ENCODE measurements around the gene ENTREP3. TPM values are rescaled to one million over a fixed set of nuclear protein-coding genes. Genes with fewer than 3 reads are reported as not detected.

The ENTREP3 gene
- total RNA-seq, 1 donor, result 6.5 TPM

DNA sequence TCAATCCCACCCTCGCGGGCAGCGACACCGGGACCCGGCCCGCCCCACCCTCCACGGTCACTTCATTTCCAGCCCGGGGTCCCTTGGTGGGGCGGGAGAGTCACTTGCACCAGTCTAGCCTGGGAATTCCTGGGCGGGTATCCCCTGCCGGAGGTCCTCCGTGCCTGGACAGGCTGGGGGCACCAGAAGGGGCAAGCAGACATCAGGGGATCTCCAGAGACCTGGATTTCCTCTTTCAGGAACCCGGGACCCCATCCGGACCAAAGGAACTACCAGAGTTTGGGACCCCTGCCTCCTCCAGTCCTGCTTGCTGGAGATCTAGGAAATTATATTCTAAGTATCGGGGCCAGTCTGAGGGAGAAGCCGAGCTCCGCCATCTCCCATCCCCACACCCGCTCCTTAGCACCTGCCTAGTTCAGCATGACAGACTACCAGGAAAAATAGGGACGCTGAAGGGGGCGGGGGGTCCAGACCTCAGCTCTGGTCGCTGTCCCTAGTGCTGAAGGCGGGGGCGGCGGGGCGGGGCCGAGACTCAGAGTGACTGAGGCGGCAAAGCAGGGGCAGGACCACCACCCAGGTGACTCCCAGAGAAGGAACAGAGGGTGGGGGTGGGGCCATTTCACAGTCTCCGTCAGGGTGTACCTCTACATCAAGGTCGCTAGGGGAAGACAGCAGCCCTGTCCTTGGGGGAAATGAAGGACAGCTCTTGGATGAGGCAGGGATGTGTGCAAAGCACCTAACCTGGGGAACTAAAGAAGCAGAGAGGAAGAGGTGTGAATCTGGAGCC lies 22.8 kb upstream of the ENTREP3 start:
- DNase-seq (ENCODE audit: insufficient read length, low spot score, missing footprints), result peak; percentile 95
- Histone ChIP-seq H3K4me1 (ENCODE audit: insufficient read depth, low read length) (peaks cover 16% of the 10 kb centered on the region), H2AFZ (ENCODE audit: low read length) (peak overlapping the region; percentile 94)

DNA sequence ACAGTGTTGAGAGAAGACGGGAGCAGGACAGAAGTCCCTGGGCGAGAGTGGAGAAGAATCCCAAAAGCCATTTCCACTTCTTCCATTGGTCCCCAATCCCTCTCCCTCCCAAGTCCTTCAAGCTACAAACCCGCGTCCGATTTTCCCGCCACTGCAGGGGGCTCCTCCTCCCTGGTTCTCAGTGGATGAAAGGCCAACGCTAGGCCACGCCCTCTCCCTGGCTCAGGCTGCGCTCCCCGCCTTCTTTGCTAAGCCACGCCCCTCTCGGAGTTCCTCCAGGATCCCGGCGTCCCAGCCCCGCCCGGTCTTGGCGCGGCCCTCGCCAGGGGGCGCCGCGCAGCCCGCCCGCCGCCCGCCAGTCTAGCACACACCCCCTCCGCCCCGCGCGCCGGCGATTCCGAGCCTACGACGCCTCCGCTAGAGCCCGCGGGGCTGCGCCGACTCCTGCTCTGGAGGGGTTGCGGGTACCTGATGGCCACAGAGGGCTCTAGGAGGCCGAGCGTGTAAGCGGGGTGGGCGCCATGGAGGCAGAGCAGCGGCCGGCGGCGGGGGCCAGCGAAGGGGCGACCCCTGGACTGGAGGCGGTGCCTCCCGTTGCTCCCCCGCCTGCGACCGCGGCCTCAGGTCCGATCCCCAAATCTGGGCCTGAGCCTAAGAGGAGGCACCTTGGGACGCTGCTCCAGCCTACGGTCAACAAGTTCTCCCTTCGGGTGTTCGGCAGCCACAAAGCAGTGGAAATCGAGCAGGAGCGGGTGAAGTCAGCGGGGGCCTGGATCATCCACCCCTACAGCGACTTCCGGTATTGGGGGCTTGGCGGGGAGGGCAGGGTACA lies 22.0 kb upstream of the ENTREP3 start, which contains the start of gene HCN3:
HCN3 (plus strand) TSS at position 394 of the 832 bp plus-strand sequence; CDS start at position 522, 128 bp downstream.
- H3K79me2 ChIP-seq (ENCODE audit: insufficient read depth, low read length), result peaks cover 12% of the 10 kb centered on the region
- H3K4me3 ChIP-seq (ENCODE audit: insufficient read depth, low read length), result peak within 1 kb of the TSS; percentile 81
- H3K27ac ChIP-seq (ENCODE audit: low read depth, low read length), result no peak within 1 kb of the TSS

More for the DNA sequence above, 22.8 kb upstream of the ENTREP3 start:
- Histone ChIP-seq H3K9me3 (ENCODE audit: low read depth, low read length) (no peaks in the 10 kb centered on the region), H3K27me3 (ENCODE audit: insufficient read depth, low read length) (no peaks in the 10 kb centered on the region), H3K4me3 (ENCODE audit: insufficient read depth, low read length) (peak overlapping the region; percentile 81), H3K36me3 (ENCODE audit: insufficient read depth, low read length) (no peaks in the 10 kb centered on the region), H3K79me2 (ENCODE audit: insufficient read depth, low read length) (peaks cover 4% of the 10 kb centered on the region), H3K27ac (ENCODE audit: low read depth, low read length) (no peak overlapping the region), H3K4me2 (ENCODE audit: insufficient read depth, low read length) (peak overlapping the region; percentile 94), H4K20me1 (ENCODE audit: insufficient read depth, low read length) (no peaks in the 10 kb centered on the region)
- TF ChIP-seq, protein P1, sequence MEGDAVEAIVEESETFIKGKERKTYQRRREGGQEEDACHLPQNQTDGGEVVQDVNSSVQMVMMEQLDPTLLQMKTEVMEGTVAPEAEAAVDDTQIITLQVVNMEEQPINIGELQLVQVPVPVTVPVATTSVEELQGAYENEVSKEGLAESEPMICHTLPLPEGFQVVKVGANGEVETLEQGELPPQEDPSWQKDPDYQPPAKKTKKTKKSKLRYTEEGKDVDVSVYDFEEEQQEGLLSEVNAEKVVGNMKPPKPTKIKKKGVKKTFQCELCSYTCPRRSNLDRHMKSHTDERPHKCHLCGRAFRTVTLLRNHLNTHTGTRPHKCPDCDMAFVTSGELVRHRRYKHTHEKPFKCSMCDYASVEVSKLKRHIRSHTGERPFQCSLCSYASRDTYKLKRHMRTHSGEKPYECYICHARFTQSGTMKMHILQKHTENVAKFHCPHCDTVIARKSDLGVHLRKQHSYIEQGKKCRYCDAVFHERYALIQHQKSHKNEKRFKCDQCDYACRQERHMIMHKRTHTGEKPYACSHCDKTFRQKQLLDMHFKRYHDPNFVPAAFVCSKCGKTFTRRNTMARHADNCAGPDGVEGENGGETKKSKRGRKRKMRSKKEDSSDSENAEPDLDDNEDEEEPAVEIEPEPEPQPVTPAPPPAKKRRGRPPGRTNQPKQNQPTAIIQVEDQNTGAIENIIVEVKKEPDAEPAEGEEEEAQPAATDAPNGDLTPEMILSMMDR (IDR thresholded peaks at IDR 0.05; ENCODE audit: extremely low read depth, low read depth, low read length), result peak; percentile 22

DNA sequence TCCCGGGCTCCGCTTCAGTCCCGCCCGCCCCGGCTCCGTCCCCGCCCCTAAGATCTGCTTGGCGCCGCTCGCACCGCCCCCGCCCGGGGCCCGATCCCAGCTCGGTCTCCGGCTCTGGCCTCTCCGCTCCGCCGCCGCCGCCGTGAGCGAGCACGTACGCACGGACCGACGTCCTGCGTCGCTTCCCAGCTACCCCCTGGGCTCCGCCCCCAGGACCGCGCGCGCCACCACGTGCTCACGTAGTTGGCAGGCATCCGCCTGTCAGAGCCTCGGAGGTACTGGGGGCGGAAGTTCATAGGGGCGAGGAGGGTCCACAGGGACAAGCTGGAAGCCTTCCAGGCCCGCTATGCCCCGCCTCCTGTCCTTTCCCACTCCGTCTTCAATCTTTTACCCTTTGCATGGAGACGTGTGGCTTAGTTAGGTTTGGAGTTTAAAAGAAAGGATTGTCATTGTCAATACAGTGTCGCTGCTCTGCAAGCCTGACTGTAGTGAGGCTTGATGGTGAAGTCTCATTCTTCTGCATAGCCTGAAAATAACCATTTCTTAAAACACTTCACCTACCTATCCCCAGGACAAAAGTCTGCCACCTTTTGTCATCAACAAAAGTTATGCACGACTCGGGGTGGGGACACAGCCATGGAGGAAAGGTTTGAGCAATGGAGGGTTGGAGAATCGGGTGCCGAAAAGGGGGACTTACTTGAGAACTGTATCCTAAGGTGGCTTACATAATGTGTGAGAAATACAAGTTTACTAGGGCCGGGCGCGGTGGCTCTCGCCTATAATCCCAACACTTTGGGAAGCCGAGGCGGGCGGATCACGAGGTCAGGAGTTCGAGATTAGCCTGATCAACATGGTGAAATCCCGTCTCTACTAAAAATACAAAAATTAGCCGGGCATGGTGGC lies 18.3 kb upstream of the ENTREP3 start, which contains the start of gene CLK2:
CLK2 (minus strand) TSS at position 162 of the 903 bp plus-strand sequence. CDS start 2,527 bp downstream, outside the sequence.
- H3K79me2 ChIP-seq (ENCODE audit: insufficient read depth, low read length), result peaks cover 36% of the 10 kb centered on the region
- DNase-seq (ENCODE audit: insufficient read length, low spot score, missing footprints), result peak; percentile 100
- H2AFZ ChIP-seq (ENCODE audit: low read length), result peak within 1 kb of the TSS; percentile 78
- TF ChIP-seq, protein P1 (IDR thresholded peaks at IDR 0.05; ENCODE audit: extremely low read depth, low read depth, low read length), result no peak
- peak within 1 kb of the TSS; percentile 92 for H3K4me2 ChIP-seq (ENCODE audit: insufficient read depth, low read length)
- H3K36me3 ChIP-seq (ENCODE audit: insufficient read depth, low read length), result peaks cover 26% of the 10 kb centered on the region
- peaks cover 22% of the 10 kb centered on the region for H3K4me1 ChIP-seq (ENCODE audit: insufficient read depth, low read length)
- no peaks in the 10 kb centered on the region for H3K9me3 ChIP-seq (ENCODE audit: low read depth, low read length)
- H3K27me3 ChIP-seq (ENCODE audit: insufficient read depth, low read length), result no peaks in the 10 kb centered on the region
- peak within 1 kb of the TSS; percentile 82 for H3K4me3 ChIP-seq (ENCODE audit: insufficient read depth, low read length)
- peaks cover 9% of the 10 kb centered on the region for H4K20me1 ChIP-seq (ENCODE audit: insufficient read depth, low read length)
- H3K27ac ChIP-seq (ENCODE audit: low read depth, low read length), result peak within 1 kb of the TSS; percentile 42

More for the DNA sequence above, 22.0 kb upstream of the ENTREP3 start, which contains the start of gene HCN3:
- TF ChIP-seq, protein P1 (IDR thresholded peaks at IDR 0.05; ENCODE audit: extremely low read depth, low read depth, low read length), result peak; percentile 41
- H3K36me3 ChIP-seq (ENCODE audit: insufficient read depth, low read length), result no peaks in the 10 kb centered on the region
- peak within 1 kb of the TSS; percentile 94 for H2AFZ ChIP-seq (ENCODE audit: low read length)
- H4K20me1 ChIP-seq (ENCODE audit: insufficient read depth, low read length), result peaks cover 4% of the 10 kb centered on the region
- H3K4me2 ChIP-seq (ENCODE audit: insufficient read depth, low read length), result peak within 1 kb of the TSS; percentile 94
- H3K27me3 ChIP-seq (ENCODE audit: insufficient read depth, low read length), result no peaks in the 10 kb centered on the region
- no peaks in the 10 kb centered on the region for H3K9me3 ChIP-seq (ENCODE audit: low read depth, low read length)
- peaks cover 20% of the 10 kb centered on the region for H3K4me1 ChIP-seq (ENCODE audit: insufficient read depth, low read length)
- DNase-seq (ENCODE audit: insufficient read length, low spot score, missing footprints), result peak; percentile 100

All from osteoblast (primary cell).